Measurements from ENCODE around the gene STX19. TPM values are rescaled to one million over a fixed set of nuclear protein-coding genes. Genes with fewer than 3 reads are reported as not detected.
"Not testable (repeated sequence)": the region's sequence is repeated elsewhere in the genome, so short reads cannot be mapped to it uniquely, and the experiment has no call there.

STX19 gene
- polyA plus RNA-seq, 1 experiment, result not detected

- no peak for DNase-seq (ENCODE audit: low read depth, low spot score)
- Histone ChIP-seq H3K9me3 (ENCODE audit: control insufficient read depth, insufficient read depth, low read length) (no peaks in the 10 kb centered on the region), H3K27me3 (ENCODE audit: control insufficient read depth, insufficient read depth, low read length) (no peaks in the 10 kb centered on the region), H3K27ac (ENCODE audit: low read depth, low read length) (no peak overlapping the region), H3K4me3 (ENCODE audit: low read depth, low read length) (no peak overlapping the region)
- POLR2A ChIA-PET, result no interaction called here
- CTCF ChIA-PET, result interaction anchor here (0.7 to 3.1 kb wide), 5 partner anchors 13 to 52 kb away, joined by 4 to 9 read pairs (median 5); no protein-coding TSS in a partner anchor
- no peak for TF ChIP-seq CTCF (IDR thresholded peaks at IDR 0.05; ENCODE audit: low read depth, low read length)
Observed at GRCh38 chr3:94050546-94050945, 22.1 kb upstream of the STX19 start.

DNA sequence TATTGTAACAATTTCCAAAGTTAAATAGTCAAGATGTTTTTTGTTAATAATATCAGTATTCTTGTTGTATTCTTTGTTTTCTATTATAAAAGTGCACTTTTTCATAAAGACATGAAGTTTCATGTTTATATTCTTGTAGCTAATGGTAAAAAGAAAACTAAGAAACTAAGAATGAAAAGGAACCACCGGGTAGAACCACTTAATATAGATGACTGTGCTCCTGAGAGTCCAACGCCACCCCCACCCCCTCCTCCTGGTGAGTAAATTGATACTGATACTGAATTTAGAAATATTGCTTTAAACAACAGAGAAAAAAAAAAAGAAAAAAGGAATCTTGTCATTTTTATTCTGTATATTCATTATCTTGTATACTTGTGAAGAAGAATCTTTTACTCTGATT, 20.9 kb upstream of the STX19 start:
- Histone ChIP-seq H3K4me3 (ENCODE audit: low read depth, low read length) (no peak overlapping the region), H3K9me3 (ENCODE audit: control insufficient read depth, insufficient read depth, low read length) (peaks cover 5% of the 10 kb centered on the region), H3K27ac (ENCODE audit: low read depth, low read length) (no peak overlapping the region), H3K27me3 (ENCODE audit: control insufficient read depth, insufficient read depth, low read length) (no peaks in the 10 kb centered on the region)
- no peak for TF ChIP-seq CTCF (IDR thresholded peaks at IDR 0.05; ENCODE audit: low read depth, low read length)
- ChIA-PET POLR2A (interaction anchor here (0.7 kb wide), 1 partner anchor 14 kb away, joined by 7 read pairs; no protein-coding TSS in a partner anchor), CTCF (interaction anchor here (0.6 to 3.1 kb wide), 2 partner anchors 12 to 1009 kb away, joined by 3 to 9 read pairs; no protein-coding TSS in a partner anchor)
- no peak for DNase-seq (ENCODE audit: low read depth, low spot score)

GRCh38 chr3:94046533-94046932, 18.1 kb upstream of the STX19 start:
- H3K4me3 ChIP-seq (ENCODE audit: low read depth, low read length), result no peak overlapping the region
- H3K27ac ChIP-seq (ENCODE audit: low read depth, low read length), result no peak overlapping the region
- no peak for DNase-seq (ENCODE audit: low read depth, low spot score)
- ChIA-PET POLR2A (no interaction called here), CTCF (no interaction called here)
- peaks cover 12% of the 10 kb centered on the region for H3K9me3 ChIP-seq (ENCODE audit: control insufficient read depth, insufficient read depth, low read length)
- H3K27me3 ChIP-seq (ENCODE audit: control insufficient read depth, insufficient read depth, low read length), result no peaks in the 10 kb centered on the region
- TF ChIP-seq CTCF (IDR thresholded peaks at IDR 0.05; ENCODE audit: low read depth, low read length), result no peak

DNA sequence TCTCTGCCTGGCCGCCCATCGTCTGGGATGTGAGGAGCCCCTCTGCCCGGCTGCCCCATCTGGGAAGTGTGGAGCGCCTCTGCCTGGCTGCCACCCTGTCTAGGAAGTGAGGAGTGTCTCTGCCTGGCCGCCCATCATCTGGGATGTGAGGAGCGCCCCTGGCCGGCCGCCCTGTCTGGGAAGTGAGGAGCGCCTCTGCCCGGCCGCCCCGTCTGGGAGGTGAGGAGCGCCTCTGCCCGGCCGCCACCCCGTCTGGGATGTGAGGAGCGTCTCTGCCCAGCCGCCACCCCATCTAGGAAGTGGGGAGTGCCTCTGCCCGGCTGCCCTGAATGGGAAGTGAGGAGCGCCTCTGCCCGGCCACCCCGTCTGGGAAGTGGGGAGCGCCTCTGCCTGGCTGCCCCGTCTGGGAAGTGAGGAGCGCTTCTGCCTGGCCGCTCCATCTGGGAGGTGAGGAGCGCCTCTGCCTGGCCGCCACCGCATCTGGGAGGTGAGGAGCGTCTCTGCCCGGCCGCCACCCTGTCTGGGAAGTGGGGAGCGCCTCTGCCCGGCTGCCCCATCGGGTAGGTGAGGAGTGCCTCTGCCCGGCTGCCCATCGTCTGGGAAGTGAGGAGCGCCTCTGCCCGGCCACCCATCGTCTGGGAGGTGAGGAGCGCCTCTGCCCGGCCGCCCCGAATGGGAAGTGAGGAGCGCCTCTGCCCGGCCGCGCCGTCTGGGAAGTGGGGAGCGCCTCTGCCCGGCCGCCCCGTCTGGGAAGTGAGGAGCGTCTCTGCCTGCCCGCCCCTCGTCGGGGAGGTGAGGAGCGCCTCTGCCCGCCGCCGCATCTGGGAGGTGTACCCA, 15.9 kb upstream of the STX19 start:
- DNase-seq (ENCODE audit: low read depth, low spot score); H3K27me3 ChIP-seq (ENCODE audit: control insufficient read depth, insufficient read depth, low read length); H3K4me3 ChIP-seq (ENCODE audit: low read depth, low read length); POLR2A ChIA-PET; H3K27ac ChIP-seq (ENCODE audit: low read depth, low read length); CTCF ChIA-PET: not testable (repeated sequence)
- H3K9me3 ChIP-seq (ENCODE audit: control insufficient read depth, insufficient read depth, low read length), result peaks cover 12% of the 10 kb centered on the region

GRCh38 chr3:94043285-94043684, 14.9 kb upstream of the STX19 start:
- POLR2A ChIA-PET, result no interaction called here
- no peaks in the 10 kb centered on the region for H3K27me3 ChIP-seq (ENCODE audit: control insufficient read depth, insufficient read depth, low read length)
- no peak for DNase-seq (ENCODE audit: low read depth, low spot score)
- H3K9me3 ChIP-seq (ENCODE audit: control insufficient read depth, insufficient read depth, low read length), result peaks cover 12% of the 10 kb centered on the region
- CTCF ChIA-PET, result no interaction called here
- no peak overlapping the region for H3K27ac ChIP-seq (ENCODE audit: low read depth, low read length)
- H3K4me3 ChIP-seq (ENCODE audit: low read depth, low read length), result no peak overlapping the region
- no peak for TF ChIP-seq CTCF (IDR thresholded peaks at IDR 0.05; ENCODE audit: low read depth, low read length)

Data from AG04450 (cell line).